Spleen (tissue), 11 donors: ENCODE measurements around the gene ST6GALNAC3. TPM values are rescaled to one million over a fixed set of nuclear protein-coding genes. Genes with fewer than 3 reads are reported as not detected.

Experiments used
- DNase-seq: peaks from one replicate; pipeline ENCODE4 v3.0.0-alpha.2; 2020
- H3K27ac ChIP-seq, 8 donors: fragments of 200-600 bp; sonication (generic) in 7 of 8; 1 replicate in 4 of 8; 2 replicates in 4 of 8; pipeline versions ENCODE4 v1.5.0 to v1.8.0; 2016 to 2021; ENCODE audit warnings: inconsistent platforms in 4 of 8, mild to moderate bottlenecking in 4 of 8, moderate library complexity in 1 of 8
- H3K27me3 ChIP-seq, 7 donors: fragments of 200-600 bp; sonication (generic) in 6 of 7; replicated peaks in 1 of 7; 1 replicate in 4 of 7; 2 replicates in 3 of 7; pipeline versions ENCODE4 v1.5.0 to v1.8.0; 2016 to 2021; ENCODE audit warnings: inconsistent platforms in 3 of 7, mild to moderate bottlenecking in 1 of 7
- H3K36me3 ChIP-seq, 6 donors: fragments of 200-600 bp; sonication (generic) in 5 of 6; 1 replicate in 4 of 6; 2 replicates in 2 of 6; pipeline versions ENCODE4 v1.5.0 to v1.8.0; 2016 to 2021; ENCODE audit warnings: inconsistent platforms in 2 of 6
- H3K4me1 ChIP-seq, 6 donors: fragments of 200-600 bp; sonication (generic) in 5 of 6; 1 replicate in 3 of 6; 2 replicates in 3 of 6; pipeline versions ENCODE4 v1.5.0 to v1.8.0; 2016 to 2021; ENCODE audit warnings: inconsistent platforms in 3 of 6
- H3K4me3 ChIP-seq, 8 donors: fragments of 200-600 bp; sonication (generic) in 7 of 8; 1 replicate in 4 of 8; 2 replicates in 4 of 8; pipeline versions ENCODE4 v1.5.0 to v1.8.0; 2016 to 2021; ENCODE audit warnings: inconsistent platforms in 4 of 8, mild to moderate bottlenecking in 4 of 8, moderate library complexity in 2 of 8
- H3K9me3 ChIP-seq, 8 donors: fragments of 200-600 bp; sonication (generic) in 7 of 8; 1 replicate in 4 of 8; 2 replicates in 4 of 8; pipeline versions ENCODE4 v1.5.0 to v1.8.0; 2016 to 2021; ENCODE audit warnings: inconsistent platforms in 4 of 8
- POLR2A ChIP-seq, 3 donors: fragments of 450-650 bp; IDR thresholded peaks; one replicate each; pipeline ENCODE4 v1.5.1; 2017; ENCODE audit warnings: antibody characterized with exemption in 3 of 3, mild to moderate bottlenecking in 1 of 3
- POLR2AphosphoS5 ChIP-seq, 3 donors: sonication (generic); formaldehyde crosslinking; IDR thresholded peaks; one replicate each; pipeline ENCODE4 v1.5.1; 2017; ENCODE audit warnings: antibody characterized with exemption in 3 of 3
- WGBS, 5 donors: extraction: QIAGEN DNeasy Blood & Tissue Kit in 3 of 5; methylation state at CpG; one replicate each; pipeline versions ENCODE4 v1.1.5 to v1.1.7; 2013 to 2018; 5-methylcytosine and 5-hydroxymethylcytosine counted together
- intact Hi-C: fragments of 100-400 bp; cut with DNase I; formaldehyde crosslinking; loops from one replicate; pipeline ENCODE4 v1.15.0; 2023; ENCODE audit warnings: low total_unique reads
- polyA plus RNA-seq, 3 donors: library from polyadenylated mRNA; stranded (reverse); fragments of 200-250 nt; gene quantifications; one replicate each; pipeline ENCODE4 v1.2.1, GENCODE V29; 2013
- total RNA-seq, 7 donors: library from RNA; depleted of rRNA in 3 of 7; stranded (reverse); fragments of >200 nt in 3 of 7; fragmentation: NEBNext Ultra II Directional in 4 of 7; extraction: Animal tissue kit (Norgen Biotek cat#: 25700) in 4 of 7; gene quantifications; one replicate each; pipeline versions ENCODE4 v1.1.0 to v1.2.1, GENCODE V29; 2016 to 2021
- TF ChIP-seq, protein P1 (sequence below), 11 experiments: fragments of 200-600 bp in 7 of 11; fragments of 450-650 bp in 4 of 11; sonication (generic) in 4 of 11; IDR thresholded peaks in 8 of 11; conservative IDR thresholded peaks in 3 of 11; 1 replicate in 7 of 11; 2 replicates in 4 of 11; pipeline versions ENCODE4 v1.4.0 to v1.8.0; 2016 to 2021; ENCODE audit warnings: antibody characterized with exemption in 11 of 11, inconsistent platforms in 4 of 11, mild to moderate bottlenecking in 1 of 11
- donor health status: healthy with polysubstance abuse.
- donor health status: DM: no; HTN: no; CAD: no; lungs with moderate emphysema.
- donor health status: DM: no; HTN: no; CAD: no.
- donor health status: Bipolar disorder and iron deficiency.
- donor health status: healthy.
- donor health status: DM: no; HTN: no; CAD: no.
- donor health status: DM: yes; HTN: yes; CAD: no.

The ST6GALNAC3 gene
- total and polyA plus RNA-seq, 10 donors: 0.93 to 24.7 (median 10.1) TPM

GRCh38 chr1:76209648-76210047, 135.1 kb downstream of the ST6GALNAC3 start:
- Histone ChIP-seq H3K9me3 (peaks cover 0 to under 1% (median 0%) of the 10 kb centered on the region in 8 donors), H3K27ac (no peak overlapping the region), H3K4me3 (no peak overlapping the region), H3K36me3 (no peaks in the 10 kb centered on the region), H3K4me1 (peaks cover 0 to 6% (median 0%) of the 10 kb centered on the region in 6 donors), H3K27me3 (no peaks in the 10 kb centered on the region)
- TF ChIP-seq POLR2AphosphoS5 (IDR thresholded peaks at IDR 0.05) (no peak), POLR2A (IDR thresholded peaks at IDR 0.05) (no peak)
- intact Hi-C loops: no loop called here
- DNase-seq: no peak
- WGBS, 5 donors: 49 to 69% (median 57%) methylated on average over 3 of the region's 3 CpGs

DNA sequence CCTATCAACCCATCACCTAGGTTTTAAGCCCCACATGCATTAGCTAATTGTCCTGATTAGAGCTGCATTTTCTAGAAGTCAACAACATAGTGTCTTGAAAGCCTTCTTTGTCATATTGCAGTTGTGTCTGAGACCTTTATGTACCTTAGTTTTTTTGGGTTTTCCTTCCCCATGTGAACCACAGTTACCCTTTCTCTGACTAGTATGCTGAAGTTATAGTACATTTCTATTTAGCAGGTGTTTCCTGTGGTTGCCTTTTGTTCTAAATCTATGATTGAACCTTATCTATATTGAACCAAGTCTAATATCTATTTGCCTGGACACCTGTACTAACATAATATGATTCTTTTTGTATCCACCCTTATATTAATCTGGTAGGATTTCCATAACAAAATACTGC, 135.6 kb downstream of the ST6GALNAC3 start:
- peaks cover 0 to 6% (median 0%) of the 10 kb centered on the region in 6 donors for H3K4me1 ChIP-seq
- intact Hi-C loops: no loop called here
- H3K27me3 ChIP-seq: no peaks in the 10 kb centered on the region
- no peaks in the 10 kb centered on the region for H3K36me3 ChIP-seq
- no peak overlapping the region for H3K4me3 ChIP-seq
- H3K9me3 ChIP-seq: no peaks in the 10 kb centered on the region
- TF ChIP-seq, protein P1, sequence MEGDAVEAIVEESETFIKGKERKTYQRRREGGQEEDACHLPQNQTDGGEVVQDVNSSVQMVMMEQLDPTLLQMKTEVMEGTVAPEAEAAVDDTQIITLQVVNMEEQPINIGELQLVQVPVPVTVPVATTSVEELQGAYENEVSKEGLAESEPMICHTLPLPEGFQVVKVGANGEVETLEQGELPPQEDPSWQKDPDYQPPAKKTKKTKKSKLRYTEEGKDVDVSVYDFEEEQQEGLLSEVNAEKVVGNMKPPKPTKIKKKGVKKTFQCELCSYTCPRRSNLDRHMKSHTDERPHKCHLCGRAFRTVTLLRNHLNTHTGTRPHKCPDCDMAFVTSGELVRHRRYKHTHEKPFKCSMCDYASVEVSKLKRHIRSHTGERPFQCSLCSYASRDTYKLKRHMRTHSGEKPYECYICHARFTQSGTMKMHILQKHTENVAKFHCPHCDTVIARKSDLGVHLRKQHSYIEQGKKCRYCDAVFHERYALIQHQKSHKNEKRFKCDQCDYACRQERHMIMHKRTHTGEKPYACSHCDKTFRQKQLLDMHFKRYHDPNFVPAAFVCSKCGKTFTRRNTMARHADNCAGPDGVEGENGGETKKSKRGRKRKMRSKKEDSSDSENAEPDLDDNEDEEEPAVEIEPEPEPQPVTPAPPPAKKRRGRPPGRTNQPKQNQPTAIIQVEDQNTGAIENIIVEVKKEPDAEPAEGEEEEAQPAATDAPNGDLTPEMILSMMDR (IDR thresholded peaks at IDR 0.05 in 8 of 11, conservative IDR thresholded peaks at IDR 0.05 in 3 of 11): no peak
- TF ChIP-seq POLR2AphosphoS5 (IDR thresholded peaks at IDR 0.05): no peak
- TF ChIP-seq POLR2A (IDR thresholded peaks at IDR 0.05): no peak
- H3K27ac ChIP-seq: no peak overlapping the region
- no peak for DNase-seq

GRCh38 chr1:76218888-76219287, 144.3 kb downstream of the ST6GALNAC3 start:
- H3K27me3 ChIP-seq: no peaks in the 10 kb centered on the region
- H3K9me3 ChIP-seq: peaks cover 0 to 4% (median 0%) of the 10 kb centered on the region in 8 donors
- H3K27ac ChIP-seq: peak overlapping the region in 4 of 8 donors; percentile 15 to 62 (median 38)
- TF ChIP-seq, protein P1 (IDR thresholded peaks at IDR 0.05 in 8 of 11, conservative IDR thresholded peaks at IDR 0.05 in 3 of 11): no peak
- TF ChIP-seq POLR2AphosphoS5 (IDR thresholded peaks at IDR 0.05) (no peak), POLR2A (IDR thresholded peaks at IDR 0.05) (no peak)
- no peak for DNase-seq
- WGBS, 5 donors: 50 to 82% (median 62%) methylated on average over 2 of the region's 2 CpGs
- intact Hi-C loops: no loop called here
- no peaks in the 10 kb centered on the region for H3K36me3 ChIP-seq
- peaks cover 0 to 21% (median 2%) of the 10 kb centered on the region in 6 donors for H3K4me1 ChIP-seq
- no peak overlapping the region for H3K4me3 ChIP-seq

- TF ChIP-seq, protein P1 (IDR thresholded peaks at IDR 0.05 in 8 of 11, conservative IDR thresholded peaks at IDR 0.05 in 3 of 11): no peak
- TF ChIP-seq POLR2A (IDR thresholded peaks at IDR 0.05): no peak
- H3K27me3 ChIP-seq: no peaks in the 10 kb centered on the region
- WGBS, 5 donors: 67 to 85% (median 74%) methylated on average over 3 of the region's 3 CpGs
- intact Hi-C loops: no loop called here
- H3K4me1 ChIP-seq: peaks cover 0 to 21% (median 2%) of the 10 kb centered on the region in 6 donors
- peak overlapping the region in 4 of 8 donors; percentile 15 to 62 (median 38) for H3K27ac ChIP-seq
- no peaks in the 10 kb centered on the region for H3K36me3 ChIP-seq
- peaks cover 0 to 4% (median 0%) of the 10 kb centered on the region in 8 donors for H3K9me3 ChIP-seq
- no peak overlapping the region for H3K4me3 ChIP-seq
- no peak for DNase-seq
These were observed 144.8 kb downstream of the ST6GALNAC3 start for GRCh38 chr1:76219366-76219818.
